HG03571 (cell line): ENCODE results near the gene BMERB1.
"Not testable (repeated sequence)": the region's sequence is repeated elsewhere in the genome, so short reads cannot be mapped to it uniquely, and the experiment has no call there.

Experiments used
- ATAC-seq: cut with Tn5 transposase; IDR thresholded peaks from one replicate; pipeline ENCODE4 v1.9.1; 2021; ENCODE audit not compliant: unreplicated experiment

Gene BMERB1

GRCh38 chr16:15552507-15552906, 118.1 kb downstream of the BMERB1 start:
- no peak for ATAC-seq

- ATAC-seq: no peak
Observed at GRCh38 chr16:15553313-15554088, 119.1 kb downstream of the BMERB1 start.

- ATAC-seq: no peak
Observed at GRCh38 chr16:15556130-15556529, 121.7 kb downstream of the BMERB1 start.

- ATAC-seq: no peak
Observed at GRCh38 chr16:15557258-15557657, 122.9 kb downstream of the BMERB1 start.

GRCh38 chr16:15559176-15559575, 124.8 kb downstream of the BMERB1 start:
- no peak for ATAC-seq

GRCh38 chr16:15564604-15565339, 130.4 kb downstream of the BMERB1 start:
- no peak for ATAC-seq

GRCh38 chr16:15566095-15566494, 131.7 kb downstream of the BMERB1 start:
- ATAC-seq: no peak

GRCh38 chr16:15567823-15568222, 133.4 kb downstream of the BMERB1 start:
- no peak for ATAC-seq

- not testable (repeated sequence) for ATAC-seq
Observed at GRCh38 chr16:15570666-15571065, 136.3 kb downstream of the BMERB1 start.

GRCh38 chr16:15571557-15571956, 137.2 kb downstream of the BMERB1 start:
- ATAC-seq: no peak

- no peak for ATAC-seq
Observed at GRCh38 chr16:15572329-15573001, 138.1 kb downstream of the BMERB1 start.

- no peak for ATAC-seq
Observed at GRCh38 chr16:15573274-15573895, 139.0 kb downstream of the BMERB1 start.

- ATAC-seq: not testable (repeated sequence)
Observed at GRCh38 chr16:15573896-15574613, 139.7 kb downstream of the BMERB1 start.

- ATAC-seq: no peak
Observed at GRCh38 chr16:15574614-15574948, 140.2 kb downstream of the BMERB1 start.

GRCh38 chr16:15575293-15576049, 141.1 kb downstream of the BMERB1 start:
- no peak for ATAC-seq

- no peak for ATAC-seq
Observed at GRCh38 chr16:15576960-15577958, 142.9 kb downstream of the BMERB1 start.

GRCh38 chr16:15578824-15579223, 144.4 kb downstream of the BMERB1 start:
- ATAC-seq: no peak

GRCh38 chr16:15581127-15581815, 146.9 kb downstream of the BMERB1 start:
- ATAC-seq: no peak
